NT2/D1 (cell line): ENCODE data around the gene PLD5.

Experiments used
- DNase-seq: peaks from one replicate; pipeline ENCODE4 v3.0.0-alpha.2; 2011; ENCODE audit warnings: low read depth, low spot score
- H3K27me3 ChIP-seq: 2 replicates; pipeline ENCODE4 v1.6.0; 2011; ENCODE audit warnings: mild to moderate bottlenecking; ENCODE audit not compliant: insufficient read length, insufficient read depth
- H3K36me3 ChIP-seq: 2 replicates; pipeline ENCODE4 v1.6.1; 2011; ENCODE audit warnings: mild to moderate bottlenecking, low read length, mixed read lengths; ENCODE audit not compliant: insufficient read depth, insufficient read length
- H3K4me1 ChIP-seq: 2 replicates; pipeline ENCODE4 v1.5.1; 2011; ENCODE audit not compliant: insufficient read depth, insufficient read length
- H3K4me3 ChIP-seq: 2 replicates; pipeline ENCODE4 v1.5.1; 2011; ENCODE audit warnings: low read depth; ENCODE audit not compliant: insufficient read length
- H3K9ac ChIP-seq: 2 replicates; pipeline ENCODE4 v1.6.0; 2011; ENCODE audit warnings: low read depth; ENCODE audit not compliant: insufficient read length
- H3K9me3 ChIP-seq: 2 replicates; pipeline ENCODE4 v1.5.1; 2011; ENCODE audit warnings: mild to moderate bottlenecking, low read length; ENCODE audit not compliant: insufficient read depth
- SUZ12 ChIP-seq: IDR thresholded peaks from 2 replicates; pipeline ENCODE4 v1.6.1; 2011; ENCODE audit not compliant: insufficient read length, insufficient read depth; ENCODE audit errors: extremely low read depth
- YY1 ChIP-seq: IDR thresholded peaks from 2 replicates; pipeline ENCODE4 v1.6.1; 2011; ENCODE audit not compliant: insufficient read length, insufficient read depth
- ZNF274 ChIP-seq: IDR thresholded peaks from 2 replicates; pipeline ENCODE4 v1.6.1; 2011; ENCODE audit warnings: mild to moderate bottlenecking, low read depth, low read length

Gene PLD5

DNA sequence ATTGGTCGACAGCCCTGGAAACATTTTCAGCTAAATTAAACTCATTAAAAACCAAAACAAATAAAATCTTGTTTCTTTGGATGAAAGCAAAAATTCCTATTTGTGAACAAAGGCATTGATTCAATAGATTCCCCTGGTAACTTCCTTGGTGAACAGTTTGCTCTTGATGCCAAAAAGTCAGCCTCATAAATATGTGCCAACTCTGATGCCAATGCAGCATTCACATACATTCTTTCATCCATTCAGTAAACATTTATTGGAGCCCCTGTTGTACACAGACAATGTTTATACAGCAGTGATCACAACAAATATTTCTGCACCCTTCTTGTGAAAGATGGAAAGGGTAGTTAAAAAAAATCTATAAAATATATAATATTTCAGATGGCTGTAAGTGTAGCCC is 107.8 kb downstream of the PLD5 start:
- H3K36me3 ChIP-seq = no peaks in the 10 kb centered on the region
- DNase-seq = no peak
- no peak for TF ChIP-seq SUZ12
- TF ChIP-seq YY1 = no peak
- no peak for TF ChIP-seq ZNF274

GRCh38 chr1:242412921-242413320 is 111.6 kb downstream of the PLD5 start:
- Histone ChIP-seq H3K4me1 (no peaks in the 10 kb centered on the region), H3K36me3 (no peaks in the 10 kb centered on the region), H3K9ac (no peak overlapping the region), H3K4me3 (no peak overlapping the region), H3K27me3 (no peaks in the 10 kb centered on the region), H3K9me3 (peaks cover 4% of the 10 kb centered on the region; the same call in 1 of the 2 replicates)
- DNase-seq = no peak
- TF ChIP-seq ZNF274 (no peak), SUZ12 (no peak), YY1 (no peak)

More for the DNA sequence above, 107.8 kb downstream of the PLD5 start:
- Histone ChIP-seq H3K4me1 (no peaks in the 10 kb centered on the region), H3K9ac (no peak overlapping the region), H3K9me3 (peaks cover 4% of the 10 kb centered on the region; the same call in 1 of the 2 replicates), H3K4me3 (no peak overlapping the region), H3K27me3 (no peaks in the 10 kb centered on the region)

GRCh38 chr1:242411901-242412300 is 112.6 kb downstream of the PLD5 start:
- TF ChIP-seq SUZ12 = no peak
- TF ChIP-seq ZNF274 = no peak
- no peak for TF ChIP-seq YY1
- Histone ChIP-seq H3K36me3 (no peaks in the 10 kb centered on the region), H3K9ac (no peak overlapping the region), H3K9me3 (0 out of 2 replicates have a peak, but pooled peaks cover 4% of the 10 kb centered on the region), H3K27me3 (no peaks in the 10 kb centered on the region), H3K4me3 (no peak overlapping the region), H3K4me1 (no peaks in the 10 kb centered on the region)
- DNase-seq = no peak

DNA sequence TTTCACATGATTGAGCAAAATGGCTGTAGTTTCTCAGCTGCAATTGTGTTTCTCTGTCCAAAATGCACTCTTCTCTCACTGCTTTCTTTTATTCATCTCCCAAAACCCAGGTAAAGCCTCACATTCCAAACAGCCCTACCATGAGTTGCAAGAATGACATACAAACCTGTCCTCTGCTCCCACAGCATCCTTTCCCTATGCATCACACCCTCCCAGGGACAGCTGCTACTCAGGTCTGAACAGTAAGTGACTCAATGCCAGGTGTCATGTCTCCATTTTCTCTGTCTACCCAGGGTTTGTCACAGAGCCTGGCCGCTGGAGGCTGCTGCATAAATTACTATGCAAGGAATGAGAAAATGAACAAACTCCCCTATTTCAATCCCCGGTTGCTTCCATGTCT is 118.5 kb downstream of the PLD5 start:
- TF ChIP-seq ZNF274 (no peak), YY1 (no peak), SUZ12 (no peak)

GRCh38 chr1:242404296-242404695 is 120.2 kb downstream of the PLD5 start:
- Histone ChIP-seq H3K36me3 (no peaks in the 10 kb centered on the region), H3K9me3 (no peaks in the 10 kb centered on the region), H3K4me3 (no peak overlapping the region), H3K4me1 (no peaks in the 10 kb centered on the region), H3K9ac (no peak overlapping the region), H3K27me3 (no peaks in the 10 kb centered on the region)
- TF ChIP-seq YY1 (no peak), ZNF274 (no peak), SUZ12 (no peak)
- no peak for DNase-seq

More for the DNA sequence above, 118.5 kb downstream of the PLD5 start:
- H3K4me3 ChIP-seq = no peak overlapping the region
- H3K36me3 ChIP-seq = no peaks in the 10 kb centered on the region
- no peak for DNase-seq
- no peak overlapping the region for H3K9ac ChIP-seq
- H3K4me1 ChIP-seq = no peaks in the 10 kb centered on the region
- no peaks in the 10 kb centered on the region for H3K9me3 ChIP-seq
- H3K27me3 ChIP-seq = no peaks in the 10 kb centered on the region

GRCh38 chr1:242402956-242403355 is 121.5 kb downstream of the PLD5 start:
- no peaks in the 10 kb centered on the region for H3K9me3 ChIP-seq
- H3K27me3 ChIP-seq = no peaks in the 10 kb centered on the region
- no peak overlapping the region for H3K4me3 ChIP-seq
- no peak overlapping the region for H3K9ac ChIP-seq
- no peaks in the 10 kb centered on the region for H3K36me3 ChIP-seq
- TF ChIP-seq ZNF274 (no peak), SUZ12 (no peak), YY1 (no peak)
- no peaks in the 10 kb centered on the region for H3K4me1 ChIP-seq
- no peak for DNase-seq

DNA sequence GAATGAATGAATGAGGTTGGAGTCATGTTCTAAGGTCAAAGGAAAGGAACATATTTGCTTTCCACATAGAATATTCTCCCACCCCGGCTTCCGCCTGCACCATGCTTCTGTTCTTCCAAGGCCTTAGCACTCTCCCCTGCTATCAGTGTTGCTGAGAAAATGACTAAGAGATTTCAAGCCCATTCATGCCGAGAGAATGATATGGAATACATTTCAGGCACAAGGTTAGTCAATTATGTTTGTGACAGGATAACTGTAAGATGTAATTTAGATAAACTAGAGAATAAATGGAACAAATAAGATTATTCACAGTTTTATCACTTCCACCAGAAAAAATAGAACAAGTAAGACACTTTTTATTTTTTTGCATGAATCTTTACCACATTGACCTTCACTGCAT is 122.6 kb downstream of the PLD5 start:
- H3K9ac ChIP-seq = no peak overlapping the region
- no peaks in the 10 kb centered on the region for H3K36me3 ChIP-seq

DNA sequence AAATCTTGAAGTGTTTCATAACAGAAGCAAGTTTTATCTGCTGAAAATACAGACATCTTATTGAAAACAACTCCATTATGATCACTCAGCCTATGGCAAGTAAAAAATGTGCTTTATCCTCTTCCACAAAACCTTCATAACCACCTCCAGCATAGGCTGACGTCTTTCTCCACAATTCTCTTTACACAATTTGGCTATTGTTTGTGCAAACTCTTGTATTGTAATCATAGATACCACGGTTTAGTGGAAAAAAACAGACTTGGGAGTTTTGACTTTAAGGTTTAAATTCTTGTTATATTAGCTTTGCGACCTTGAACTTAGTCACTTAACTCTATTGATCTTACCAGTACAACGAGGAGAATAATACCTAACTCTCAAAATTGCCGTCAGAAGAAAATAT is 126.1 kb downstream of the PLD5 start:
- H3K4me3 ChIP-seq = no peak overlapping the region
- H3K4me1 ChIP-seq = no peaks in the 10 kb centered on the region
- no peak for DNase-seq
- no peaks in the 10 kb centered on the region for H3K9me3 ChIP-seq
- H3K27me3 ChIP-seq = no peaks in the 10 kb centered on the region
- no peaks in the 10 kb centered on the region for H3K36me3 ChIP-seq
- no peak overlapping the region for H3K9ac ChIP-seq
- TF ChIP-seq YY1 (no peak), ZNF274 (no peak), SUZ12 (no peak)

More for the DNA sequence above, 122.6 kb downstream of the PLD5 start:
- Histone ChIP-seq H3K9me3 (no peaks in the 10 kb centered on the region), H3K4me3 (no peak overlapping the region), H3K27me3 (no peaks in the 10 kb centered on the region), H3K4me1 (no peaks in the 10 kb centered on the region)
- TF ChIP-seq YY1 (no peak), SUZ12 (no peak), ZNF274 (no peak)
- DNase-seq = no peak
